ENCODE results near the gene ETNPPL. TPM values are rescaled to one million over a fixed set of nuclear protein-coding genes. Genes with fewer than 3 reads are reported as not detected.

Gene ETNPPL
- total RNA-seq, 2 donors from 2014 or later = not detected

DNA sequence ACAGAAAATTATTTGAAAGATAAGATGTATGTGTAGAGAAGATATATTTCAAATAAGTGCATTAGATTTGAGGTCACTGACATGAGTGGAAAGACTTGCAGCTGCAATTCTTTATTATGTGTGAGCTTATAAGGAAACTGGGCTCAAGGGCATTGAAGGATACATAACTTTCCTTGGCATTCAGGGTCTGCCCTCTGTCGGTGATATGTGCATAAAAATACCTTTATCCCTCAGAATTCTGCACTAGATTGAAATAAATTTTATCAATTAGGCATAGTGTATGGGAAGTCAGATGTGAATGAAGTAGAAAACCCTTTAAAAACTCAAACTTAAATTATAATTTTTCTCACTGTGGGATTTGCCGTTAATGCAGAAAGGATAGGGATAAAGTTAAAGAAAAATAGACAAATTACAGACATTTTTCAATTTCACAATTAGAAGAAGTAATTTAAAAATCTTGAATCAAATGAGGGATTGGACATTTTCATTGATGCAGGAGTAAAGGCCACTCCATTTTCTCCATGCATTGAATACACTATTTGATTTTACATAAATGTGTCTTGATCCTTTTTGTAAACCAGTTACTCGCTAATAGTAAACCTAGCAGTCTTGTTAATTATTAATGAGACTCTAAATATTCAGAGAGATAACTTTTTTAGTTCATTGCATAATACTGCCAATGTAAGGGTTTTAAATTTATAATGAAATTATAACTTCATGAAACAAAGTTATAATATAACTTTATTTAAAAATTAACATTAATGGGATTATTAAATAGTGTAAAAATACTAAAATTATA, 21.0 kb upstream of the ETNPPL start:
- no peak for DNase-seq
- Mint-ChIP-seq H3K27me3 (peaks cover 18% of the 10 kb centered on the region), H3K36me3 (ENCODE audit: low read depth) (no peaks in the 10 kb centered on the region), H3K4me1 (no peaks in the 10 kb centered on the region), H3K4me3 (no peak overlapping the region), H3K27ac (no peak overlapping the region)
- ATAC-seq = no peak
- no peaks in the 10 kb centered on the region for H3K9me3 ChIP-seq (ENCODE audit: control insufficient read depth, low read length, poor library complexity, severe bottlenecking)

DNA sequence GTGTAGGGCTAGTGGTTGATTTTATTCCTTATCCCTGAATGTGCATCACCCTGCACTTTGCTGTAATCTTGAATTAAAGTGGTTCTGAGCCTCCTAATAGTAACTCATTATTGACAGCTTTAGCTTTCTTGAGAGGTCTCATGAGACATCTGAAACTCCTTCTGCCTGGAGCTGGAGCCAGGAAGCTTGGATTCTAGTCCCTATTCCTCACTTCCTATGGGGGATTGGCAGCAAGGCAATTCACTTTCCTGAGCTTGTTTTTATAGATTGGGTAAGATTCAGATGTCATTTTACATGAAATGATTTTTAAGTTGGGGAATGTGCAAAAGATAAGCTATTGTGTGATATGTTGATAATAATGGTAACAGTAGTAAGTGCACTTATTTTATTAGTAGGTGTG, 17.1 kb upstream of the ETNPPL start:
- Mint-ChIP-seq H3K27me3 (peaks cover 11% of the 10 kb centered on the region), H3K4me3 (no peak overlapping the region), H3K27ac (no peak overlapping the region), H3K36me3 (ENCODE audit: low read depth) (no peaks in the 10 kb centered on the region), H3K4me1 (no peaks in the 10 kb centered on the region)
- no peaks in the 10 kb centered on the region for H3K9me3 ChIP-seq (ENCODE audit: control insufficient read depth, low read length, poor library complexity, severe bottlenecking)
- DNase-seq (no peak), ATAC-seq (no peak)

DNA sequence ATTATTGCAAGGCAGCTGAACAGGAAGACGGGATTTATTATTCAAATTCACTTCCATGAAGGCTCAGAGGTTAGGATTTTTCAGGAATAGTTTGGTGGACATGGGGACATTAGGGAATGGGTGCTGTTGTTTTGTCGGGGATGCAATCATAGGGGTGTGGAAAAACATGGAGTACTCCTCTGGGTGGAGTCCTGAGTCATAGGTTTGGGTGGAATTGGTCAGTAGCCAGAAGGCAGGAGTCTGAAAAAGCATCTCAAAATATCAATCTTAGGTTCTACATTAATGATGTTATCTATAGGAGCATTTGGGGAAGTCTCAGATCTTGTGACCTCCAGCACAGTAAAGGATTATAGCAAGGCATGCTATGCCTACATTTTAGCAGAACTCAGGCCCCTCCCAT, 14.5 kb upstream of the ETNPPL start:
- Mint-ChIP-seq H3K4me3 (no peak overlapping the region), H3K27me3 (peaks cover 11% of the 10 kb centered on the region), H3K36me3 (ENCODE audit: low read depth) (no peaks in the 10 kb centered on the region), H3K27ac (no peak overlapping the region), H3K4me1 (no peaks in the 10 kb centered on the region)
- no peak for DNase-seq
- ATAC-seq = no peak
- H3K9me3 ChIP-seq (ENCODE audit: control insufficient read depth, low read length, poor library complexity, severe bottlenecking) = no peaks in the 10 kb centered on the region

DNA sequence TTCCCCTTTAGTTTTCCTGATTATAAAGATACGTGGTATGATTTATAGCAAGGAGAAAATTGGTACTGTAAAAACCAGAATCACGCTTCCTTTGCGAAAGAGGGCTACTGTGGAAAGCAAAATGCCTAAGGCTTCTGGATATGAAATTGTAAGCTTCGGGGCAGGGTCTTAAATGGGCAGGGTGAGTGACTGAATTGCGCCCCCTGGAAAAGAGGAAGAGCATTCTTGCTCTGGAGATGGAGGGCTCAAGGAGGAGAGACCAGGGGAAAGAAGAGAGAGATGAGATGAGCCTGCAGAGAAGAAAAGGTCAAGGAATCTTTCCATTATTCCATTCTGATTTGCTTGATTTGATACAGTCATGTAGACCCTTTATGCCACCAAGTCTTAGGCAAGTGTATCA, 13.1 kb upstream of the ETNPPL start:
- H3K4me1 Mint-ChIP-seq = no peaks in the 10 kb centered on the region
- H3K36me3 Mint-ChIP-seq (ENCODE audit: low read depth) = no peaks in the 10 kb centered on the region
- H3K9me3 ChIP-seq (ENCODE audit: control insufficient read depth, low read length, poor library complexity, severe bottlenecking) = no peaks in the 10 kb centered on the region
- H3K27me3 Mint-ChIP-seq = peaks cover 11% of the 10 kb centered on the region
- no peak overlapping the region for H3K4me3 Mint-ChIP-seq
- no peak overlapping the region for H3K27ac Mint-ChIP-seq
- DNase-seq (no peak), ATAC-seq (no peak)

DNA sequence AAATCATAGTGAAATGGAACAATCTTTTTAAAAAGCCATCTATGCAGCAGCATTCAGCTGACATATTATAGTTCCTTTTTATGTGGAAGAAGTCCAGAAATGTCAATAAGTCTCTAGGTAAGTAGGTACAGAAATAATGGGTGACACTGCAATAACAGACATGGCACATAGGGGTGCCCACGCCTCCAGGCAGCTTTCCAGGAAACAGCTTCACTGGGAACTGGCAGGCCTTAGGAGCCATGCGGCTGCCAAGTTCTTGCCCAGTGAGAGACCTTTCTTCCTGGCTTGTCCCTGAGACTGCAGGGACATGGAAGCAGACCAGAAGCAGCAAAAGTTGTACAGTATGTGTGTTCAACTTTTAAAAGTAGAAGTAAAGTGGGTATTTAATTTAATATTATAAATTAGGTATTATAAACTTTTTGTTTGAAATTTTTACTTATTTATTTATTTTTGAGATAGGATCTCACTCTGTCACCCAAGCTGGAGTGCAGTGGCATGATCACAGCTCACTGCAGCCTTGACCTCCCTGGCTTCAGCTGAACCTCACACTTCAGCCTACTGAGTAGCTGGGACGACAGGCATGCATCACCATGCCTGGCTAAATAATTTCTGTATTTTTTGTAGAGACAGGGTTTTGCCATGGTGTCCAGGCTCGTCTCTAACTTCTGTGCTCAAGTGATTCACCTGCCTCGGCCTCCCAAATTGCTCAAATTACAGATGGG, 12.1 kb upstream of the ETNPPL start:
- H3K36me3 Mint-ChIP-seq (ENCODE audit: low read depth) = no peaks in the 10 kb centered on the region
- H3K4me1 Mint-ChIP-seq = no peaks in the 10 kb centered on the region
- no peak overlapping the region for H3K4me3 Mint-ChIP-seq
- no peaks in the 10 kb centered on the region for H3K9me3 ChIP-seq (ENCODE audit: control insufficient read depth, low read length, poor library complexity, severe bottlenecking)
- no peak for ATAC-seq
- H3K27ac Mint-ChIP-seq = no peak overlapping the region
- peaks cover 7% of the 10 kb centered on the region for H3K27me3 Mint-ChIP-seq
- no peak for DNase-seq

DNA sequence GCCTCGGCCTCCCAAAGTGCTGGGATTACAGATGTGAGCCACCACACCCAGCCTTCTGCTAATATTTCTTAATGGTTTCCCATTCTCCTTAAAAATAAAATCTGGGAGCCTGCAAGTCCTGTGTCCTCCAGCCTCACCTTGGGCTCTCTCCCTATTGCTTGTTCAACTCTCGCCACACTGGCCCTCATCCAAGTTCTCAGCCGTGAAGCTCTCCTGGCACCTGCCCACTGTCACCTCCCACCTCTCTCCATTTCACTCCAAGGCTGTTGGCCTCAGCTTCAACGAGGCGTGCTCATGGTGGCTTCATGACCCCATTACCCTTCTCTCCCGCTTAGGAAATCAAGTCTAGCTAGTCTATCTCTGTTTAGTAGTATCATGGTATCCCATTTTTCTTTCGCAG, 9.5 kb upstream of the ETNPPL start:
- ATAC-seq (no peak), DNase-seq (no peak)
- no peaks in the 10 kb centered on the region for H3K27me3 Mint-ChIP-seq
- H3K4me1 Mint-ChIP-seq = no peaks in the 10 kb centered on the region
- H3K4me3 Mint-ChIP-seq = no peak overlapping the region
- no peaks in the 10 kb centered on the region for H3K9me3 ChIP-seq (ENCODE audit: control insufficient read depth, low read length, poor library complexity, severe bottlenecking)
- no peak overlapping the region for H3K27ac Mint-ChIP-seq
- no peaks in the 10 kb centered on the region for H3K36me3 Mint-ChIP-seq (ENCODE audit: low read depth)

DNA sequence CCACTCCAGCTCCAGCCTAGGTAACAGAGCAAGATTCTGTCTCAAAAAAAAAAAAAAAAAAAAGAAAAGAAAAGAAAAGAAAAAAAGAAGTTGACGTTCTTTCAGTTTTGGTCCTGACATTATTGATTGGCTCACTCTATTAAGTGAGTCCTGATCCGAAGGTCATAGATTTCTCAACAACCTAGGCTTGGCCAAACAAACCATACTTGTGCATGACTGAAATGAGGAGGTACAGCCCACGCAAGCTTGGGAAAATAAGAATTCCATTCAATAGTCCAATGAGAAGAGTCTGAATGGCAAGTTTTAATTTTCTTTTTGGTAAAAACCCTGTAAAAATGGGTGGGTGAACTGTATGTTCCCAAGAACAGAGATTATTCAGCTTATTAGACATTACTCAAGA, 3.2 kb upstream of the ETNPPL start:
- H3K4me3 Mint-ChIP-seq = no peak overlapping the region
- peaks cover 18% of the 10 kb centered on the region for H3K4me1 Mint-ChIP-seq
- H3K9me3 ChIP-seq (ENCODE audit: control insufficient read depth, low read length, poor library complexity, severe bottlenecking) = no peaks in the 10 kb centered on the region
- DNase-seq (no peak), ATAC-seq (no peak)
- peaks cover 28% of the 10 kb centered on the region for H3K27me3 Mint-ChIP-seq
- H3K36me3 Mint-ChIP-seq (ENCODE audit: low read depth) = peaks cover 6% of the 10 kb centered on the region
- no peak overlapping the region for H3K27ac Mint-ChIP-seq

DNA sequence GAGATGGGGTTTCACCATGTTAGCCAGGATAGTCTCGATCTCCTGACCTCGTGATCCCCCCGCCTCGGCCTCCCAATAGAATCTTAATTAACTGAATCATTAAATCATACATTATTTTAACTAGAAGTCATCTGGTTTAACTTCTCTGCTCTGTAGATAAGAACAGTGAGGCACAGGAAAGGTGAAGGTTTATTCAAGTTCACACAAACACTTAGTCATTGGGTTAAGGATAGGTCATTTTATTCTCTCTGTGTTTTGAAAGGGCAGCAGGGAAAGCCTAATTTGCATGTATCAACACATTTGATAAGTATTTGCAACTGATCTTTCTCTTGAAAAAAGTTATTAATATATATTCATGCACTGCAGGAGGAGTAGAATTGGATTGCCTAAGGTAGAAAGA, 1.1 kb upstream of the ETNPPL start:
- no peaks in the 10 kb centered on the region for H3K9me3 ChIP-seq (ENCODE audit: control insufficient read depth, low read length, poor library complexity, severe bottlenecking)
- H3K27me3 Mint-ChIP-seq = peaks cover 32% of the 10 kb centered on the region
- ATAC-seq (no peak), DNase-seq (no peak)
- H3K36me3 Mint-ChIP-seq (ENCODE audit: low read depth) = peaks cover 6% of the 10 kb centered on the region
- H3K27ac Mint-ChIP-seq = no peak overlapping the region
- peak overlapping the region; percentile 28 for H3K4me3 Mint-ChIP-seq
- H3K4me1 Mint-ChIP-seq = peaks cover 18% of the 10 kb centered on the region

DNA sequence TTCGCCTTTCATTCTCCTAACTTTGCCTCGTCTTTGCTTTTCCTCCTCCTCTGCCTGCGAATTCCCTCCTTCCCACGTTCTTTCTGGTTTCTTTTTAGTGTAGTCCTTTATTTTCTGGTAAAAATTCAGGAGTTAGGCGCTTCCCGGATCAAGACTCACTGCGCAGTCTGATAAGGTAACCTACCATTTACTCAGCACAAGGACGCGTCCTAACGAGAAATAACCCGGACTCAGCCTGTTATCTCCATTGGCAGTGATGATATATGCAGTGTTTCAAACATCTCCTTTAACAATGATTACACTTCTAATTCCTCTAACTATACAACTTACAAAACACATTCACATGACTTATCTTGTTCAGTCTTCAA, 357 bp upstream of the ETNPPL start:
- peaks cover 6% of the 10 kb centered on the region for H3K36me3 Mint-ChIP-seq (ENCODE audit: low read depth)
- ATAC-seq (no peak), DNase-seq (no peak)
- H3K4me1 Mint-ChIP-seq = peaks cover 18% of the 10 kb centered on the region
- H3K27me3 Mint-ChIP-seq = peaks cover 32% of the 10 kb centered on the region
- H3K9me3 ChIP-seq (ENCODE audit: control insufficient read depth, low read length, poor library complexity, severe bottlenecking) = no peaks in the 10 kb centered on the region
- peak overlapping the region; percentile 98 for H3K4me3 Mint-ChIP-seq
- H3K27ac Mint-ChIP-seq = no peak overlapping the region

DNA sequence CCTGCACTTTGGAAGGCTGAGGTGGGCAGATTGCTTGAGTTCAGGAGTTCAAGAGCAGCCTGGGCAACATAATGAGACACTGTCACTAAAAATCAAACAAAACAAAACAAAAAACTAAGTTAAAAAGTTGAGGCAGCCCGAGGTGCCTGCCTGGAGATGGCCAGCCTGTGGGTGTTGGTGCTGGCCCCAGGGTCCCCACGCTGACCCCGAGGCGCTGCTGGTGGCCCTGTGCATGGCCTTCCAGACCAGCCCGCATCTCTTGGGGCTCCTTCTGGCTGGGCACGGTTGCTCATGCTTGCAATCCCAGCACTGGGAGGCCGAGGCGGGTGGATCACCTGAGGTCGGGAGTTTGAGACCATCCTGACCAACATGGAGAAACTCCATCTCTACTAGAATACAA, 4.4 kb downstream of the ETNPPL start:
- no peaks in the 10 kb centered on the region for H3K9me3 ChIP-seq (ENCODE audit: control insufficient read depth, low read length, poor library complexity, severe bottlenecking)
- Mint-ChIP-seq H3K27me3 (peaks cover 26% of the 10 kb centered on the region), H3K27ac (no peak overlapping the region), H3K4me1 (peaks cover 17% of the 10 kb centered on the region), H3K4me3 (no peak overlapping the region), H3K36me3 (ENCODE audit: low read depth) (peaks cover 5% of the 10 kb centered on the region)
- DNase-seq (no peak), ATAC-seq (no peak)

DNA sequence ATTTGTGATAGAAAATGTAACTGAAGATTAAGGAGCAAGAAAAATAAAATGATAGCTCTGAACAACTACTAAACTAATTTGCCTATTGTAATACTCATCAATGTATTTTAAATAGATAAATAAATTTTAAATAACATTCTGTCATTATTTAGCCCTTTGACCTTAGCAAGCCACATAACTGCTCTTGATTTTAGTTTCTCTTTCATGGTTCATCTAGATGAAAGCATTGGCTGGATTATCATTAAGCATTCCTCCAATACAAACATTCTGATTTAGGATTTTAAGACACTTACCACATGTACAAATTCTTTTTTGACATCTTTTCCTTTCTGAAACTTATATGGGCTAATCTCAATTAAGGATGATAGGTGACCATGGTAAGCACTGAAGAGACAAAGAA, 8.5 kb downstream of the ETNPPL start:
- Mint-ChIP-seq H3K27ac (no peak overlapping the region), H3K36me3 (ENCODE audit: low read depth) (no peaks in the 10 kb centered on the region), H3K4me1 (no peaks in the 10 kb centered on the region), H3K4me3 (no peak overlapping the region), H3K27me3 (peaks cover 6% of the 10 kb centered on the region)
- ATAC-seq (no peak), DNase-seq (no peak)
- H3K9me3 ChIP-seq (ENCODE audit: control insufficient read depth, low read length, poor library complexity, severe bottlenecking) = no peaks in the 10 kb centered on the region

DNA sequence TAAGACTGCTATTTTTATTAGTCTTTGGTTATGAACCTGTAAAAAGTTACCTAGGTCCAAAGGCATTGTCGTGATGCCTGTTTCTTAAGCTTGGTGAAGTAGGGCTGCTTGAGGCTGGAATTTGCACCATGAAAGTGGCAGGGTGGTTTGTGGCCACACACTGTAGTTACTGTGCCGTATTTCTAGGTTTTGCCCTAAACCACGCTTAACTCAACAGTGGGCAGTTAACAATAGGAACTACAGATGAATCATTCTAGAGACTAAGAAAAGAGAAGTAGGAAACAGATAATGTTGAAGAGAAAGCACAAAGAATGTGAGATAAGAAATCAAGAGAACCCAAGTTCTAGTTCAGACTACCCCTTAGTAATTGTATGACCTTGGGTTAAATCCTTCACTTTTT, 11.5 kb downstream of the ETNPPL start:
- ATAC-seq (no peak), DNase-seq (no peak)
- H3K27me3 Mint-ChIP-seq = peaks cover 8% of the 10 kb centered on the region
- no peak overlapping the region for H3K27ac Mint-ChIP-seq
- H3K9me3 ChIP-seq (ENCODE audit: control insufficient read depth, low read length, poor library complexity, severe bottlenecking) = no peaks in the 10 kb centered on the region
- no peaks in the 10 kb centered on the region for H3K36me3 Mint-ChIP-seq (ENCODE audit: low read depth)
- no peak overlapping the region for H3K4me3 Mint-ChIP-seq
- H3K4me1 Mint-ChIP-seq = peaks cover 2% of the 10 kb centered on the region

DNA sequence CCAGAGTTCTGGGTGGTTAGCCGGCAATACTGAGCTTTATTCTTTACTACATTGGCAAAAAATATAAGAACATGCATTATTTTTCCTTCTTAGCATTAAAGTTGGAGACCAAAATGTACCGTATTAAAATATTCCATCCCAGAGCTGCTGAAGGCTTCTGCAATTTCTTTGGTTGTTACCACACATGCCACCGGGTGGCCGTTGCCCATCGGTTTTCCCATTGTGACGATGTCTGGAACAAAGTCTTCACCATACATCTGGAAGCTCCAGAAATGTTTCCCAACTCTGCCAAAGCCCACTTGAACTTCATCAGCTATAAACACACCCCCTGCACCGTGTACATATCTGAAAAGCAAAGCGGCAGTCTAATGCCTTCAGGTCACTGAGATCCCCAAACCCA, 13.7 kb downstream of the ETNPPL start:
- peaks cover 6% of the 10 kb centered on the region for H3K4me1 Mint-ChIP-seq
- DNase-seq (no peak), ATAC-seq (no peak)
- H3K27ac Mint-ChIP-seq = no peak overlapping the region
- no peaks in the 10 kb centered on the region for H3K9me3 ChIP-seq (ENCODE audit: control insufficient read depth, low read length, poor library complexity, severe bottlenecking)
- no peak overlapping the region for H3K4me3 Mint-ChIP-seq
- peaks cover 11% of the 10 kb centered on the region for H3K27me3 Mint-ChIP-seq
- no peaks in the 10 kb centered on the region for H3K36me3 Mint-ChIP-seq (ENCODE audit: low read depth)

DNA sequence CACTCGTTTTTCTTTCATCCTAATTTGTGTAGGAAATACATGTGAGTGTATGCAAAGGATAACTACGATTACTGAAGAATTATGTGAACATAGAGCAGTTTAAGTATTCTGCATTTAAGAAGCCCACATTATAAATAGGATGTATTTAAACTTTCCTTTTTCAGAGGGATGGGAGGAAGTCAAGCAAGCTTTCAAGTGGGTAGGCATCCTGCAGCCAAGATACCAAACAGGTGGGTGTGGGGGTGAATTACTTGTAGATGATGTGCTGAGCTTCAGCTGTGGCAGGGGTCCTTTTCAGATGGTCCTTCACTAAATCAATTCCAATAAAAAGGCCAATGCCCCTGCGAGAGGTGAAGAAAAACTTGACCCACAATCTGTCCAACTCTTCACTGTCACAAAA, 16.3 kb downstream of the ETNPPL start:
- no peaks in the 10 kb centered on the region for H3K36me3 Mint-ChIP-seq (ENCODE audit: low read depth)
- H3K27me3 Mint-ChIP-seq = peaks cover 4% of the 10 kb centered on the region
- no peak overlapping the region for H3K27ac Mint-ChIP-seq
- H3K4me3 Mint-ChIP-seq = no peak overlapping the region
- H3K4me1 Mint-ChIP-seq = peaks cover 14% of the 10 kb centered on the region
- no peak for ATAC-seq
- H3K9me3 ChIP-seq (ENCODE audit: control insufficient read depth, low read length, poor library complexity, severe bottlenecking) = no peaks in the 10 kb centered on the region
- DNase-seq = no peak

All from T-helper 17 cell (primary cell).